Fibroblast of peridontal ligament (primary cell): ENCODE results near the gene RHD.
"Not testable (repeated sequence)": the region's sequence is repeated elsewhere in the genome, so short reads cannot be mapped to it uniquely, and the experiment has no call there.

ENCODE experiments used
- DNase-seq: peaks from one replicate; pipeline ENCODE4 v3.0.0-alpha.2; 2010; ENCODE audit errors: extremely low read depth

The RHD gene

DNA sequence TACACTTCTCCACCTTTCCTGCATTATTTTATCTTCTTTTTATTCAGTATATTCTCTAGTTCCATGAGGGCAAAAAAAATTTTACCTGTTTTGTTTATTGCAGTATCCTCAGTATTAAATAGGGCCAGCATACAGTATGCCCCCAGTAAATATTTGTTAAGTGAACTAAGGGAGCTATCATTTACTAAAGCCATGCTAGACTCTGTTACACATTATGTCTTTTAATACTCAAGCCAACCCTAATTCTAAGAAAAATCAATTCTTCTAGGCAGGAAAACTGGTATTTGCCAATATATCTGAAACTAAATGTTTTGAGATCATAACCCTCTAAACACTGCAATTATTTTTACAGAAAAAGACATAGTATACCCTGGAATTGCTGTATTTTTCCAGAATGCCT lies 84.1 kb downstream of the RHD start:
- DNase-seq, result no peak

DNA sequence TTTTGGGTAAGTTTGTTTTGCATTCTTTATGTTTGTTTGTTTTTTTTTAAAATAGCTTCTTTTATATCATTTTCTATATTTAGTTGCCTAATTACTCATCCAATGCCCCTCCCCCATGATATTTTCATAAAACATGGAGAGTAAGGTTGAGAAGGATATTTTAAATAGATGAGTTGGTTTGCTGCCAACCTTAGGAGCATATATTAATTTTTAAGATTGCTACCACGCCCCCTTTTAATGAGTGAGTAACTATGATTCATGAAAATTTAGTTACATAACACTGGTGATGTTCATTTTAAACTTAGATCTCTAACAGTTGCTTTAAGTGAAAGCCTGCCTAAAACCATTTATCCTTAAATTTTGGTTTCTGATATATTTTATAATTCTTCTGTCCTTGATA lies 84.5 kb downstream of the RHD start:
- DNase-seq, result peak; percentile 41

GRCh38 chr1:25360596-25361581 lies 88.6 kb downstream of the RHD start:
- DNase-seq, result peak; percentile 88

- no peak for DNase-seq
These were observed 89.6 kb downstream of the RHD start for GRCh38 chr1:25361901-25362300.

GRCh38 chr1:25362634-25363559 lies 90.6 kb downstream of the RHD start:
- not testable (repeated sequence) for DNase-seq

DNA sequence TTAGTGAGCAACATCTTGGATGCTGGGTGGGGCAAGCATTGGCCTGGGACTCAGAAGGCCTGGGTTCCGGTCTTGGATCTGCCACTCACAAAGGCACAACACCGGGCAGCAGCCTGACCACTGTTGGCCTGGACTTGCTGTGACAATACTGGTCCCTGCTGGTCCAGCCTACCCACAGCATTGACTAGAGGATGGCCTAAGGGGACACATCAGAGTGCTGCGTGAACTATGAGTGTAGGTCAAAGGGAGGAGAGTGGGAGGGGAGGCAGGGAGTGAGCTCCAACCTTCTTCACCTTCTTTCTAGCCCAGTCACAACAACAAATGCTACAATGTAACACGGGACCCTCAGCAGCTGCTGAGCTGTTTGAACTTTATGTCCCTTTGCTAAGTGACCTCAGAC lies 96.9 kb downstream of the RHD start:
- no peak for DNase-seq

DNA sequence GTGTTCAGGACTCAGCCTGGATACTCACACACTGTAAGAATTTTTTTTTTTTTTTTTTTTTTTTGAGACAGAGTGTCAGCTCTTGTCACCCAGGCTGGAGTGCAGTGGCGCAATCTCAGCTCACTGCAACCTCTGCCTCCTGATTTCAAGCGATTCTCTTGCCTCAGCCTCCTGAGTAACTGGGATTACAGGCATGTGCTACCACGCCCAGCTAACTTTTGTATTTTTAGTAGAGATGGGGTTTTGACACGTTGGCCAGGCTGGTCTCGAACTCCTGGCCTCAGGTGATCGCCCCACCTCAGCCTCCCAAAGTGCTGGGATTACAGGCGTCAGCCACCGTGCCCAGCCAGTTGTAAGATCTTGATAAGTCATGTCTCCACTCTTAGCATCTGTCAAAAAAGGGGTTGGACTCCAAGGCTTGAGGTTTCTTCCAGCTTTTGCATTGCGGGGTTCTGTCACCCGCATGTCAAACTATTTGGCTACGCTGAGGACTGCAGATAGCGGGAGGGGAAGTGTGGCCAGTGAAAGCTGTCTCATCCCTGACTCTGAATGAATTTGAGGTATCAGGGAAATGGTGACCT lies 97.5 kb downstream of the RHD start:
- DNase-seq, result not testable (repeated sequence)

GRCh38 chr1:25371757-25372156 lies 99.4 kb downstream of the RHD start:
- peak; percentile 88 for DNase-seq

- DNase-seq, result not testable (repeated sequence)
These were observed 106.1 kb downstream of the RHD start for GRCh38 chr1:25378367-25378766.
